BLaER1 (cell line): ENCODE measurements around the gene OSBPL1A.

Source experiments
- H3K27ac ChIP-seq: shearing (Covaris generic); formaldehyde crosslinking; 2 replicates; pipeline ENCODE4 v1.8.1; 2022
- H3K27me3 ChIP-seq: shearing (Covaris generic); formaldehyde crosslinking; 2 replicates; pipeline ENCODE4 v1.8.1; 2022
- H3K36me3 ChIP-seq: shearing (Covaris generic); formaldehyde crosslinking; 2 replicates; pipeline ENCODE4 v1.8.1; 2022
- H3K4me1 ChIP-seq: shearing (Covaris generic); formaldehyde crosslinking; 2 replicates; pipeline ENCODE4 v1.8.1; 2022
- H3K4me2 ChIP-seq: shearing (Covaris generic); formaldehyde crosslinking; 2 replicates; pipeline ENCODE4 v1.8.1; 2022
- H3K4me3 ChIP-seq: shearing (Covaris generic); formaldehyde crosslinking; 2 replicates; pipeline ENCODE4 v1.8.1; 2022
- H3K9ac ChIP-seq: shearing (Covaris generic); formaldehyde crosslinking; 2 replicates; pipeline ENCODE4 v1.8.1; 2022
- H3K9me3 ChIP-seq: shearing (Covaris generic); formaldehyde crosslinking; 2 replicates; pipeline ENCODE4 v1.8.1; 2022
- H4K20me1 ChIP-seq: shearing (Covaris generic); formaldehyde crosslinking; 2 replicates; pipeline ENCODE4 v1.8.1; 2022
- Cebpa-rat ChIP-seq: shearing (Covaris generic); IDR thresholded peaks from 2 replicates; pipeline ENCODE4 v1.8.1; 2022

OSBPL1A gene

DNA sequence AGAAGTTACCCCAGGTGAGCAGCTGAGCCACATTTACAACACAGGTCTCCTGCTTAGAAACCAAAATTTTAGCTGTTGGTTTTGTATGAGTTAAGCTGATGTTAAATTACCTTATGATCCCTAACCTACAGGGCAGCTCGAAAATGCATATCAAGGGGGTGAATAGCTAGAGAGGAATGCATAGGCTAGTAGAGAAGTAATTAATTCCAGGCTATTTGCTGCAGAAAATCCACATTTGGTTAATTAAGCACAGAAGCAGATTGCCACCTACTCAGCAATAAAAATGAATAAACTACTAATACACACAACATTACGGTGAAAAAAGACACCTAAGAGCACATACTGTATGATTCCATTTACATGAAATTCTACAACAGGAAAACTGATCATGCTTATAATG, 91.4 kb downstream of the OSBPL1A start:
- TF ChIP-seq Cebpa-rat: no peak

DNA sequence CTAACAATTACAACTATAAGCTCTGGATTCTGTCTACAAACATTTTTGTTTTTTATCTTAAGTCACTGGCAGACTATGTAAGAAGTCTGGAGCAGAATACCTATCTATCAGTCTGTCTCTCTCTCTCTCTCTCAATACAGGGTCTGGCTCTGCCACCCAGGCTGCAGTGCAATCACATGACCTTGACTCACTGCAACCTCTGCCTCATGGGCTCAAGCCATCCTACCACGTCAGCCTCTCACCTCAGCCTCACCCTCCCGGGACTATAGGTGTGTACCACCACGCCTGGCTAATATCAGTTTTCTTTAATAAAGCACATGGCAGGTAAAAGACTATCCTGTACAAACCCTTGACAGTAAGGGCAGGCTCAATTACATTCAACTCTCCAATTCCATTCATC, 96.9 kb downstream of the OSBPL1A start:
- TF ChIP-seq Cebpa-rat: no peak
- no peak overlapping the region for H3K4me2 ChIP-seq
- H3K36me3 ChIP-seq: peaks cover 50% of the 10 kb centered on the region
- H4K20me1 ChIP-seq: no peaks in the 10 kb centered on the region
- no peaks in the 10 kb centered on the region for H3K4me1 ChIP-seq
- no peaks in the 10 kb centered on the region for H3K27me3 ChIP-seq
- H3K9me3 ChIP-seq: peaks cover 4% of the 10 kb centered on the region
- no peak overlapping the region for H3K27ac ChIP-seq
- no peak overlapping the region for H3K9ac ChIP-seq
- H3K4me3 ChIP-seq: no peak overlapping the region

More for the DNA sequence above, 91.4 kb downstream of the OSBPL1A start:
- H3K36me3 ChIP-seq: peaks cover 78% of the 10 kb centered on the region
- H3K27ac ChIP-seq: no peak overlapping the region
- peaks cover 11% of the 10 kb centered on the region for H3K9me3 ChIP-seq
- no peaks in the 10 kb centered on the region for H3K4me1 ChIP-seq
- no peak overlapping the region for H3K9ac ChIP-seq
- no peaks in the 10 kb centered on the region for H4K20me1 ChIP-seq
- no peaks in the 10 kb centered on the region for H3K27me3 ChIP-seq
- H3K4me3 ChIP-seq: no peak overlapping the region
- no peak overlapping the region for H3K4me2 ChIP-seq

DNA sequence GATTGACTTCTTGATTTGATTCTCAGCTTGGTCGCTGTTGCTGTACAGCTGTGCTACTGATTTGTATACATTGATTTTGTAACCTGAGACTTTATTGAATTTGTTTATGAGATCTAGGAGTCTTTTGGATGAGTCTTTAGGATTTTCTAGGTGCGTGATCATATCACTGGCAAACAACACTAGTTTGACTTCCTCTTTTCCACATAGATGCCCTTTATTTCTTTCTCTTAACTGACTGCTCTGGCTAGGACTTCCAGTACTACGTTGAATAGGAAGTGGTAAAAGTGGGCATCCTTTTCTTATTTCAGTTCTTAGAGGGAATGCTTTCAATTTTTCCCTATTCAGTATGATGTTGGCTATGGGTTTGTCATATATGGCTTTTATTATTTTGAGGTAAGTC, 101.3 kb downstream of the OSBPL1A start:
- Histone ChIP-seq H3K27ac (no peak overlapping the region), H3K27me3 (no peaks in the 10 kb centered on the region), H4K20me1 (no peaks in the 10 kb centered on the region), H3K4me3 (no peak overlapping the region), H3K4me1 (no peaks in the 10 kb centered on the region), H3K4me2 (no peak overlapping the region), H3K9ac (no peak overlapping the region), H3K9me3 (no peaks in the 10 kb centered on the region), H3K36me3 (peaks cover 17% of the 10 kb centered on the region)
- no peak for TF ChIP-seq Cebpa-rat

DNA sequence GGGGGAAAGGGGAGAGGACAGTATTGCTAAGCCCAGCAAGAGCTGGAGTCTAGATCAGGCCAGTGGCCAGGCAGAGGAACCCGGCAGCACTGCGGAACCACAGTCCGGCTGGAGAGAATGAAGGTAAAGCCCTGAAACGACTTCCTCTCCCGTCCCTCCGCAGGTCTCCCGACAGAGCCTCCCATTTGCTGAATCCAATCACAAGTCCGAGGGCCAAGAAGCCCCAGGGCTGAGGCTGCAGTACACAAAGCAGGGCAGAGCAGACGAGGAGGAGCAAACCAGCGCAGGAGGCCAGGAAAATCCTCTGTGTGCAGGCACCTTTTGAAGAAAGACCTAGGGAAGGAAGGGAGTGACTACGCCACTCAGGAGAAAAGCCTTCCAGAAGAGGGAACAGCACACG, 104.4 kb downstream of the OSBPL1A start:
- H3K9ac ChIP-seq: no peak overlapping the region
- H3K9me3 ChIP-seq: no peaks in the 10 kb centered on the region
- H3K4me2 ChIP-seq: no peak overlapping the region
- no peak for TF ChIP-seq Cebpa-rat
- no peaks in the 10 kb centered on the region for H4K20me1 ChIP-seq
- no peak overlapping the region for H3K4me3 ChIP-seq
- H3K36me3 ChIP-seq: 0 out of 2 replicates have a peak, but pooled peaks cover 3% of the 10 kb centered on the region
- H3K4me1 ChIP-seq: no peaks in the 10 kb centered on the region
- no peaks in the 10 kb centered on the region for H3K27me3 ChIP-seq
- no peak overlapping the region for H3K27ac ChIP-seq

DNA sequence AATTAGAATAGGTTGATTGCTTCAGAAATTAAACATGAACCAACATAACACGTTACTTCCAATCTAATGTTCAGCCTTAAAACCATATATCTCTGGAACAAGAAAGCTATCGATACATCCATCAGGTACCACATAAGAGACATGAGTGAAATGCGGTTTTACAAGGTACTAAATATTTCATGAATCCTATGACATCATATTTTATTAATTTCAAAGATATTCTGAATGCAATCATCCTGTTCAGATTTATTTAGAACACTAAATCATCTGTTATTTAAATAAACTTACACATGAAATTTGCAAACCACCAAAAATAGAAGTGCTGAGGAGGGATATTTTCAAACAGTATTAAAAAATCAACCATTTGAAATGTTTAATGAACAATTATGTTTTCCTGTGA, 119.0 kb downstream of the OSBPL1A start:
- TF ChIP-seq Cebpa-rat: no peak
- Histone ChIP-seq H3K9ac (no peak overlapping the region), H3K4me2 (no peak overlapping the region)

DNA sequence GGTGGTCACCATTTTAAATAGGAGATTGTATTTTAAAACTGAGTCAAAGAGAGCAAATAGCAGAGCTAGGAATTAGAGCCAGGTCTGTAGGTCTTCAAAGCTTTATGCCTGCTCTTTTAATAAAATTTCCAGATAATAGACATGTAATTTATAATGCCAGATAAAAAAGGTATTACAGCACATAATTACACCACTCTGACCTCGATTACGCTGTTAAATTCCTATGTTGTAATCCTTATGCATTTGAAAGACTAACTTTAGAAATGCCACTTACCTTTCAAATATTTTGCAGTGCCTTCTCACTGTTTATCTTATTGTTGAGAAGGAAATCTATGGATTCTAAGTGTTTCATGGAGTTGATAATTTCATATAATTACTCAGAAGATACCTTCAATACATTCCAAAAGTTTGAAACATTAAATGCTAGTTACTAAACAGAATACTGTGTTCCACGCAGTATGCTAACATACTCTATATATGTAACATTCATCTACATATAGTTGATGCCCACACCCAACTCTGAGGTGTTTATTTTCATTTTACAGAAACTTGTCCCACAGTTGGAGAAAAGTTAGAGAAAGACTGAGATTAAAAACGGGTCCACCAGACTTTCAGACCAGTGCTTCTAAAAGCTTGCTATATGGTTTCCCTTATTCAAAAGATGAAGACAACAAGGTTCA, 120.0 kb downstream of the OSBPL1A start:
- no peak overlapping the region for H3K9ac ChIP-seq
- H3K9me3 ChIP-seq: peaks cover 7% of the 10 kb centered on the region
- TF ChIP-seq Cebpa-rat: no peak
- H3K4me3 ChIP-seq: no peak overlapping the region
- H3K27ac ChIP-seq: no peak overlapping the region
- peaks cover 18% of the 10 kb centered on the region; the same call in 1 of the 2 replicates for H3K36me3 ChIP-seq
- no peak overlapping the region for H3K4me2 ChIP-seq
- peaks cover 6% of the 10 kb centered on the region; the same call in 1 of the 2 replicates for H4K20me1 ChIP-seq
- peaks cover 7% of the 10 kb centered on the region; the same call in 1 of the 2 replicates for H3K27me3 ChIP-seq
- no peaks in the 10 kb centered on the region for H3K4me1 ChIP-seq

More for the DNA sequence above, 119.0 kb downstream of the OSBPL1A start:
- H4K20me1 ChIP-seq: no peaks in the 10 kb centered on the region
- no peaks in the 10 kb centered on the region for H3K4me1 ChIP-seq
- H3K9me3 ChIP-seq: peaks cover 7% of the 10 kb centered on the region
- peaks cover 17% of the 10 kb centered on the region; the same call in 1 of the 2 replicates for H3K36me3 ChIP-seq
- H3K27me3 ChIP-seq: no peaks in the 10 kb centered on the region
- H3K27ac ChIP-seq: no peak overlapping the region
- no peak overlapping the region for H3K4me3 ChIP-seq

DNA sequence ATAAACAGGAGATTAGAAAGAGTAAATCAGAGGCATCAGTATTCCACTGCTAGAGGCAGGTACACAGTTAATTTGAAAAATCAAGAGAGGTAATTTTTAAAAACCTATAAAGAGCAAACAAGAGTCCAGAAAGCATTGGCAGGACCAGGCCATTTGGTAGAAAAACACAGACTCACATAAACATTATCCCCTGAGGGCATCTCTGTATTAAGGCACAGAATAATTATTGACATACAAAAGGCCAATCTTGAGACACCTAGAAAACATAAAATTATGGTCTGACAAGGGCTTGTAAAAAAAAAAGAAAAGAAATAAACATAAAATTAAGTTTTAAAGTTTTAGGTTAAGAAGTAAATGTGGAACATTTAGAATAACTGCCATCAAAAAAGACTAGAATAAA, 120.6 kb downstream of the OSBPL1A start:
- no peak overlapping the region for H3K9ac ChIP-seq
- peaks cover 14% of the 10 kb centered on the region for H3K27me3 ChIP-seq
- H3K4me2 ChIP-seq: no peak overlapping the region
- H3K4me3 ChIP-seq: no peak overlapping the region
- no peak for TF ChIP-seq Cebpa-rat
- H3K36me3 ChIP-seq: peaks cover 18% of the 10 kb centered on the region; the same call in 1 of the 2 replicates
- 0 out of 2 replicates have a peak, but pooled peaks cover 4% of the 10 kb centered on the region for H3K4me1 ChIP-seq
- H3K27ac ChIP-seq: no peak overlapping the region
- H3K9me3 ChIP-seq: peaks cover 7% of the 10 kb centered on the region
- H4K20me1 ChIP-seq: peaks cover 13% of the 10 kb centered on the region

DNA sequence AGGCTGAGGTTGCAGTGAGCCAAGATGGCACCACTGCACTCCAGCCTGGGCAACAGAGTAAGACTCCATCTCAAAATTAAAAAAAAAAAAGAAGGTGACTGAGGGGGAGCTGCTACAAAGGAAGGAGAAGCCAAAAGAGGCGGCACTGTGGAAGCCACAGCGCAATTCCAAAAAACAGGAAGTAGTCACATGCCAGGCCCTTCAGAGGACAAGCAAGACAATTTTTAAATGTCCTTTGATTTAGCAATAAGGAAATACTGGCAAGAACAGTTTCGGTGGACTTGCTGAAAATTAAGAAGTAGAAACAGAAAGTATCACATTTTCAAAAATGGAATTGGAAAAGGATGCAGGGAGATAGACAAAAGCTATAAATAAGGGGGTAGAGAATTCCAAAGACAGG, 122.8 kb downstream of the OSBPL1A start:
- H3K4me1 ChIP-seq: 0 out of 2 replicates have a peak, but pooled peaks cover 10% of the 10 kb centered on the region
- H3K4me3 ChIP-seq: no peak overlapping the region
- H3K4me2 ChIP-seq: no peak overlapping the region

DNA sequence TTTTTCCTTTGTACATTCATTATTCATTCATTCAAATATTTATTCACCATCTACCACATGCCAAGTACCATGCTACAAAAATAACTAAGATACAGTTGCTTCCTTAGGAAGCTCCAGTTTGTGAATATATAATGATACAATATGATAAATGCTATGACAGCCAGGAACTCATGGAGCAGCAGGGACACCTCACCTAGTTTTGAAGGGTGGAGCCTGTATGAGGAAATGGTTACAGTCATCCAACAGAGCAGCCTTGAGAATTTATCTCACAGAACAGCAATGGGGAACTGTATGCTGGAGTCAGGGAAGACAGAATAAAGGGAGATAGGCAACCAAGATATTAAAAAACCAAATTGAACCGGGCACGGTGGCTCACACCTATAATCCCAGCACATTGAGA, 124.0 kb downstream of the OSBPL1A start:
- H3K36me3 ChIP-seq: 0 out of 2 replicates have a peak, but pooled peaks cover 5% of the 10 kb centered on the region
- H3K9me3 ChIP-seq: no peaks in the 10 kb centered on the region
- 0 out of 2 replicates have a peak, but pooled peaks cover 10% of the 10 kb centered on the region for H3K4me1 ChIP-seq
- no peak overlapping the region for H3K27ac ChIP-seq
- peaks cover 34% of the 10 kb centered on the region for H4K20me1 ChIP-seq
- TF ChIP-seq Cebpa-rat: no peak
- no peak overlapping the region for H3K4me3 ChIP-seq
- H3K4me2 ChIP-seq: no peak overlapping the region
- peaks cover 32% of the 10 kb centered on the region for H3K27me3 ChIP-seq
- no peak overlapping the region for H3K9ac ChIP-seq

More for the DNA sequence above, 122.8 kb downstream of the OSBPL1A start:
- peaks cover 32% of the 10 kb centered on the region for H3K27me3 ChIP-seq
- 0 out of 2 replicates have a peak, but pooled peaks cover 7% of the 10 kb centered on the region for H3K36me3 ChIP-seq
- no peaks in the 10 kb centered on the region for H3K9me3 ChIP-seq
- no peak overlapping the region for H3K9ac ChIP-seq
- TF ChIP-seq Cebpa-rat: no peak
- no peak overlapping the region for H3K27ac ChIP-seq
- peaks cover 34% of the 10 kb centered on the region for H4K20me1 ChIP-seq

DNA sequence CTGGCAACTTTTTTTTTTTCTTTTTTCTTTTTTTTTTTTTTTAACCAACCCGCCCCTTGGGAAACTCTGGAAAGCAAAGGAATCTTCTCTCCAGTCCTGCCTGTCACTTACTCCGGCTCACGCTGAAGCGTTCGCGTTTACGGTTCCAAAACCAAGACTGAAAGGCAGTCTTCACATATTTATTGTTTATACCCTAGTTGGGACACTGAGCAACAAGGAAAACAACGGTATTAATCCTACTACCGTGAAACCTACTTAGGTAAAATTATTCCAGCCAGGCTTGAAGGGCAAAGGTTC, 125.4 kb downstream of the OSBPL1A start:
- Histone ChIP-seq H3K4me2 (peak overlapping the region; percentile 87), H3K9ac (peak overlapping the region; percentile 31; the same call in 1 of the 2 replicates), H3K36me3 (0 out of 2 replicates have a peak, but pooled peaks cover 5% of the 10 kb centered on the region), H3K27ac (no peak overlapping the region), H3K4me1 (0 out of 2 replicates have a peak, but pooled peaks cover 10% of the 10 kb centered on the region), H3K27me3 (peaks cover 32% of the 10 kb centered on the region), H4K20me1 (peaks cover 34% of the 10 kb centered on the region), H3K4me3 (peak overlapping the region; percentile 69), H3K9me3 (no peaks in the 10 kb centered on the region)
- no peak for TF ChIP-seq Cebpa-rat
